Measurements from ENCODE around the gene DNAJB2. TPM values are rescaled to one million over a fixed set of nuclear protein-coding genes. Genes with fewer than 3 reads are reported as not detected.

The DNAJB2 gene
- polyA plus RNA-seq, 1 of the 3 experiments (the other 2 are of a cell fraction) = 39.9 TPM

- TF ChIP-seq MAX (IDR thresholded peaks at IDR 0.05; ENCODE audit: low read depth) (no peak), USF1 (IDR thresholded peaks at IDR 0.05; ENCODE audit: borderline replicate concordance, low read depth) (no peak), JUND (IDR thresholded peaks at IDR 0.05) (no peak), YY1 (IDR thresholded peaks at IDR 0.05; ENCODE audit: low read depth) (no peak), TEAD4 (IDR thresholded peaks at IDR 0.05; ENCODE audit: borderline replicate concordance, insufficient read depth) (no peak), RAD21 (IDR thresholded peaks at IDR 0.05; ENCODE audit: low read length) (peak; percentile 73), ELF1 (IDR thresholded peaks at IDR 0.05) (no peak), FOXM1 (IDR thresholded peaks at IDR 0.05; ENCODE audit: low read depth) (no peak), EZH2phosphoT487 (IDR thresholded peaks at IDR 0.05; ENCODE audit: borderline replicate concordance, low read depth) (no peak), USF2 (IDR thresholded peaks at IDR 0.05; ENCODE audit: borderline replicate concordance, low read depth, low read length) (no peak)
Measured at GRCh38 chr2:219277703-219278654, 1.2 kb upstream of the DNAJB2 start (continued).

GRCh38 chr2:219278655-219279150 is 463 bp upstream of the DNAJB2 start:
- H3K9ac ChIP-seq = peak overlapping the region; percentile 87
- 35% methylated on average over 9 of the region's 9 CpGs for WGBS (ENCODE audit: low lambda C conversion rate)
- peak overlapping the region; percentile 63; the same call in 1 of the 2 replicates for H2AFZ ChIP-seq (ENCODE audit: low read depth)
- peak overlapping the region; percentile 44 to 69 for H3K4me3 ChIP-seq (ENCODE audit: low read depth in 2 of 2, low read length in 1 of 2)
- H3K9me2 ChIP-seq = no peaks in the 10 kb centered on the region
- POLR2A ChIA-PET = interaction anchor here (0.7 to 1.7 kb wide), 8 partner anchors 9 to 110 kb away, joined by 3 to 6 read pairs (median 5); partner anchors contain the start of genes ABCB6 and CNPPD1
- peaks cover 9% of the 10 kb centered on the region; the same call in 1 of the 2 replicates for H3K79me2 ChIP-seq (ENCODE audit: insufficient read depth)
- TF ChIP-seq USF2 (IDR thresholded peaks at IDR 0.05; ENCODE audit: borderline replicate concordance, low read depth, low read length) = no peak
- TF ChIP-seq CHD2 (IDR thresholded peaks at IDR 0.05; ENCODE audit: low read length, partially characterized antibody) = no peak
- TF ChIP-seq FOSL2 (IDR thresholded peaks at IDR 0.05; ENCODE audit: borderline replicate concordance, low read depth) = peak; percentile 60
- peak; percentile 53; the same call in 1 of the 2 replicates for TF ChIP-seq PBX3 (IDR thresholded peaks at IDR 0.05)
- no peak for TF ChIP-seq NRF1 (IDR thresholded peaks at IDR 0.05; ENCODE audit: low read depth, low read length)
- TF ChIP-seq RAD21 (IDR thresholded peaks at IDR 0.05; ENCODE audit: low read length) = no peak
- H3K36me3 ChIP-seq (replicated peaks in 1 of 2; ENCODE audit: control insufficient read depth in 1 of 2, insufficient read depth in 2 of 2, low read length in 1 of 2) = peaks cover 14 to 27% of the 10 kb centered on the region in 2 experiments
- CTCF ChIA-PET = interaction anchor here (0.8 to 15.4 kb wide), 26 partner anchors 8 to 365 kb away, joined by 3 to 312 read pairs (median 4); partner anchors contain the start of genes ABCB6, ANKZF1, GLB1L and STK16
- H3K4me2 ChIP-seq = peak overlapping the region; percentile 95
- peaks cover 24 to 27% of the 10 kb centered on the region in 2 experiments for H3K4me1 ChIP-seq (ENCODE audit: control insufficient read depth in 1 of 2, insufficient read depth in 2 of 2, low read depth in 1 of 2, low read length in 1 of 2)
- no peaks in the 10 kb centered on the region for H3K27me3 ChIP-seq (ENCODE audit: insufficient read depth)
- H3F3A ChIP-seq (replicated peaks; ENCODE audit: insufficient read depth) = peaks cover 18% of the 10 kb centered on the region
- no peaks in the 10 kb centered on the region for H4K20me1 ChIP-seq (ENCODE audit: insufficient read depth)
- DNase-seq = no peak
- H3K27ac ChIP-seq (ENCODE audit: low read depth in 2 of 2, low read length in 1 of 2) = peak overlapping the region; percentile 88 to 91
- no peaks in the 10 kb centered on the region for H3K9me3 ChIP-seq
